Tibial nerve (tissue), 4 donors: Measurements from ENCODE around the gene OXCT2. TPM values are rescaled to one million over a fixed set of nuclear protein-coding genes. Genes with fewer than 3 reads are reported as not detected.

Source experiments
- DNase-seq, 2 donors: peaks; one replicate each; pipeline ENCODE4 v3.0.0-alpha.2; 2019; ENCODE audit warnings: low spot score in 2 of 2
- H3K27ac ChIP-seq, 4 donors: fragments of 200-600 bp; sonication (generic) in 3 of 4; one replicate each; pipeline ENCODE4 v1.5.1; 2017 to 2019; ENCODE audit warnings: mild to moderate bottlenecking in 1 of 4
- H3K27me3 ChIP-seq, 2 donors: fragments of 200-600 bp; sonication (generic) in 1 of 2; one replicate each; pipeline versions ENCODE4 v1.5.1 to v1.6.0; 2017 to 2019
- H3K36me3 ChIP-seq, 3 donors: fragments of 200-600 bp; sonication (generic); one replicate each; pipeline ENCODE4 v1.5.1; 2018 to 2019
- H3K4me1 ChIP-seq, 4 donors: fragments of 200-600 bp; sonication (generic) in 3 of 4; one replicate each; pipeline ENCODE4 v1.5.1; 2017 to 2019
- H3K4me3 ChIP-seq, 4 donors: fragments of 200-600 bp; sonication (generic) in 3 of 4; one replicate each; pipeline ENCODE4 v1.5.1; 2017 to 2019; ENCODE audit warnings: mild to moderate bottlenecking in 1 of 4, moderate library complexity in 1 of 4
- H3K9me3 ChIP-seq, 4 donors: fragments of 200-600 bp; sonication (generic) in 3 of 4; one replicate each; pipeline ENCODE4 v1.5.1; 2017 to 2019
- EP300 ChIP-seq, 2 donors: sonication (generic); formaldehyde crosslinking; IDR thresholded peaks; one replicate each; pipeline ENCODE4 v1.6.1; 2017; ENCODE audit warnings: antibody characterized with exemption in 2 of 2, mild to moderate bottlenecking in 1 of 2
- POLR2A ChIP-seq, 2 donors: fragments of 450-650 bp; IDR thresholded peaks; one replicate each; pipeline ENCODE4 v1.6.1; 2017; ENCODE audit warnings: antibody characterized with exemption in 2 of 2, mild to moderate bottlenecking in 2 of 2, moderate library complexity in 2 of 2
- WGBS, 2 donors: methylation state at CpG; one replicate each; pipeline ENCODE4 v1.1.5; 2018; 5-methylcytosine and 5-hydroxymethylcytosine counted together
- small RNA-seq: library from RNA; depleted of rRNA; stranded (forward); fragments of <200 nt; gene quantifications from one replicate; pipeline ENCODE3, GENCODE V24; 2016
- total RNA-seq, 4 donors: library from RNA; depleted of rRNA; stranded (reverse); fragments of >200 nt; gene quantifications; one replicate each; pipeline ENCODE4 v1.1.0, GENCODE V29; 2016
- TF ChIP-seq, protein P1 (sequence below), 5 experiments: fragments of 200-600 bp in 3 of 5; fragments of 450-650 bp in 2 of 5; sonication (generic) in 3 of 5; IDR thresholded peaks; one replicate each; pipeline ENCODE4 v1.5.1; 2016 to 2019; ENCODE audit warnings: antibody characterized with exemption in 5 of 5, mild to moderate bottlenecking in 3 of 5, moderate library complexity in 2 of 5

OXCT2 gene
- total RNA-seq, 4 donors from 2014 or later = 4.5 to 22.2 (median 8.4) TPM

- DNase-seq = no peak
- H3K27me3 ChIP-seq = peaks cover 0 to 25% of the 10 kb centered on the region in 2 donors
- peaks cover 0 to 3% (median 0%) of the 10 kb centered on the region in 4 donors for H3K4me1 ChIP-seq
- H3K36me3 ChIP-seq = no peaks in the 10 kb centered on the region
- TF ChIP-seq EP300 (IDR thresholded peaks at IDR 0.05) = no peak
- TF ChIP-seq, protein P1, sequence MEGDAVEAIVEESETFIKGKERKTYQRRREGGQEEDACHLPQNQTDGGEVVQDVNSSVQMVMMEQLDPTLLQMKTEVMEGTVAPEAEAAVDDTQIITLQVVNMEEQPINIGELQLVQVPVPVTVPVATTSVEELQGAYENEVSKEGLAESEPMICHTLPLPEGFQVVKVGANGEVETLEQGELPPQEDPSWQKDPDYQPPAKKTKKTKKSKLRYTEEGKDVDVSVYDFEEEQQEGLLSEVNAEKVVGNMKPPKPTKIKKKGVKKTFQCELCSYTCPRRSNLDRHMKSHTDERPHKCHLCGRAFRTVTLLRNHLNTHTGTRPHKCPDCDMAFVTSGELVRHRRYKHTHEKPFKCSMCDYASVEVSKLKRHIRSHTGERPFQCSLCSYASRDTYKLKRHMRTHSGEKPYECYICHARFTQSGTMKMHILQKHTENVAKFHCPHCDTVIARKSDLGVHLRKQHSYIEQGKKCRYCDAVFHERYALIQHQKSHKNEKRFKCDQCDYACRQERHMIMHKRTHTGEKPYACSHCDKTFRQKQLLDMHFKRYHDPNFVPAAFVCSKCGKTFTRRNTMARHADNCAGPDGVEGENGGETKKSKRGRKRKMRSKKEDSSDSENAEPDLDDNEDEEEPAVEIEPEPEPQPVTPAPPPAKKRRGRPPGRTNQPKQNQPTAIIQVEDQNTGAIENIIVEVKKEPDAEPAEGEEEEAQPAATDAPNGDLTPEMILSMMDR (IDR thresholded peaks at IDR 0.05) = no peak
- no peak for TF ChIP-seq POLR2A (IDR thresholded peaks at IDR 0.05)
- H3K9me3 ChIP-seq = no peaks in the 10 kb centered on the region
- no peak overlapping the region for H3K27ac ChIP-seq
- H3K4me3 ChIP-seq = no peak overlapping the region
Measured at GRCh38 chr1:39721664-39722063, 49.5 kb downstream of the OXCT2 start.

DNA sequence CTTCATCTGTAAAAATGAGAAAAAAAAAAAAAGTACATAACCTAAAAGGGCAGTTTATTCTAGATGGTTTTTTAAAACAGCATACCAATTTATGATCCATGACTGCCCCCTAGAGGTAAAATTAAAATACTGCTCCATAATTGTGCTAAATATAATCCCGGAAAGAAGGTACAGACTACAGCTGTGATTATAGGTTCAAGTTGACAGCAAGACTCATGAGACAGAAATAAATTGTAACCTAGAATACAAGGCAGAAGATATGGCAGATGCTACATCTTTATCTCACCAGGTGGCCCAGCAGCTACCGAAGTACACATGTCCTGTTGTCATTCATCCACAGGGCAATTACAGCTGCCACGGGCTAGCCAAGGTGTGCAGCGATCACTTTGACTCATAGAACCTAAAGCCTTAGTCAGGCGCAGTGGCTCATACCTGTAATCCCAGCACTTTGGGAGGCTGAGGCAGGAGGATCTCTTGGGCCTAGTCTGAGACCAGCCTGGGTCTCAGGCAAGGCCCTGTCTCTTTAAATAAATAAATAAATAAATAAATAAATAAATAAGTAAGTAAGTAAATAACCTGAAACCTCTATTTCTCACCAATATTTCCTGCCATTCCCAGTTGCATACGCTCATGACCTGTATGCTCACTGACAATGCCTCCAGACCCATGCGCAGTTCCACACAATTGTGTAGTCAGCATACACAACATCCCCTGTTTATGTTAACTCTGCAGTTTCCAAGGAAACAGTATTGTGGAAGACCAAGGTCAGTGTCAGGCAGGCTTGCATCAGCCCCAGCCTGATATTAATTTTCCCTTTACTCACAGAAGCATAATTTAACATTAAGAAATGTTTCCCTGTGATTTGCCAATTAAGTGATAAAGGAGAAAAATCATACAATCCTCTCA lies 50.8 kb downstream of the OXCT2 start:
- Histone ChIP-seq H3K36me3 (no peaks in the 10 kb centered on the region), H3K4me1 (peaks cover 0 to 3% (median 0%) of the 10 kb centered on the region in 4 donors), H3K4me3 (no peak overlapping the region), H3K27me3 (peaks cover 0 to 31% of the 10 kb centered on the region in 2 donors), H3K27ac (no peak overlapping the region), H3K9me3 (no peaks in the 10 kb centered on the region)
- no peak for DNase-seq
- TF ChIP-seq POLR2A (IDR thresholded peaks at IDR 0.05) (no peak), EP300 (IDR thresholded peaks at IDR 0.05) (no peak)
- TF ChIP-seq, protein P1 (IDR thresholded peaks at IDR 0.05) = peak; percentile 50 to 80 (median 69)
- 45 to 46% methylated on average over 7 of the region's 7 CpGs for WGBS, 2 donors

Small RNA genes within 50 kb of the gene (small RNA-seq; reads per million reads assigned to genes)
- not detected for gene AL033527.1
- not detected for gene RNU7-121P

Other genes with a start within 250 kb of the OXCT2 start
- gene PABPC4, start 194.6 kb downstream of the OXCT2 start, total RNA-seq = 100 to 1,000 TPM; 121 to 178 (median 135) TPM
- 10 to 100 TPM; 11.4 to 19.2 (median 14.3) TPM for gene HEYL, start 131.7 kb downstream of the OXCT2 start, total RNA-seq
- gene NT5C1A, start 99.2 kb downstream of the OXCT2 start, total RNA-seq = 1 to 10 TPM in 1 of 4 donors, not detected in 3; 2.2 TPM
- not detected for gene HPCAL4, start 79.9 kb downstream of the OXCT2 start, total RNA-seq
- gene PPIE, start 32.5 kb downstream of the OXCT2 start, total RNA-seq = 10 to 100 TPM; 34.8 to 42.3 (median 37.0) TPM
- 10 to 100 TPM; 13.6 to 33.9 (median 29.5) TPM for gene BMP8B, start 17.5 kb upstream of the OXCT2 start, total RNA-seq
- gene TRIT1, start 112.2 kb upstream of the OXCT2 start, total RNA-seq = 10 to 100 TPM; 17.4 to 29.8 (median 27.4) TPM
- gene MYCL, start 130.6 kb upstream of the OXCT2 start, total RNA-seq = 1 to 10 TPM in 1 of 4 donors, under 1 TPM in 3; 0.30 to 1.8 (median 0.86) TPM
- gene MFSD2A, start 183.8 kb upstream of the OXCT2 start, total RNA-seq = 10 to 100 TPM in 3 of 4 donors, 1 to 10 TPM in 1; 6.0 to 24.3 (median 18.1) TPM